Ovary (tissue), 9 donors: ENCODE measurements around the gene SEPTIN3. TPM values are rescaled to one million over a fixed set of nuclear protein-coding genes. Genes with fewer than 3 reads are reported as not detected.

Experiments used
- DNase-seq, 5 donors: peaks; one replicate each; pipeline ENCODE4 v3.0.0-alpha.2; 2019 to 2020
- H3K27ac ChIP-seq, 2 donors: fragments of 200-600 bp; one replicate each; pipeline versions ENCODE4 v1.5.1 to v1.8.0; 2019 to 2022
- H3K27me3 ChIP-seq: fragments of 200-600 bp; one replicate; pipeline ENCODE4 v1.8.0; 2022
- H3K36me3 ChIP-seq: fragments of 200-600 bp; sonication (generic); one replicate; pipeline ENCODE4 v1.5.1; 2019
- H3K4me1 ChIP-seq: one replicate; pipeline ENCODE4 v1.8.1; 2013; ENCODE audit warnings: mild to moderate bottlenecking, moderate library complexity; ENCODE audit not compliant: insufficient read depth
- H3K4me3 ChIP-seq: fragments of 200-600 bp; sonication (generic); one replicate; pipeline ENCODE4 v1.5.1; 2017
- H3K9me3 ChIP-seq, 2 donors: fragments of 200-600 bp in 1 of 2; sonication (generic) in 1 of 2; one replicate each; pipeline versions ENCODE4 v1.5.1 to v1.8.1; 2013 to 2019; ENCODE audit warnings: mild to moderate bottlenecking in 1 of 2, moderate library complexity in 1 of 2
- CTCF ChIP-seq, 3 donors: fragments of 450-650 bp in 2 of 3; fragments of 200-600 bp in 1 of 3; IDR thresholded peaks; one replicate each; pipeline versions ENCODE4 v1.5.1 to v1.8.0; 2016 to 2022; ENCODE audit warnings: antibody characterized with exemption in 3 of 3, mild to moderate bottlenecking in 1 of 3
- EP300 ChIP-seq: sonication (generic); formaldehyde crosslinking; IDR thresholded peaks from one replicate; pipeline ENCODE4 v1.6.1; 2017; ENCODE audit warnings: antibody characterized with exemption
- POLR2A ChIP-seq: fragments of 450-650 bp; IDR thresholded peaks from one replicate; pipeline ENCODE4 v1.6.1; 2017; ENCODE audit warnings: antibody characterized with exemption, mild to moderate bottlenecking, moderate library complexity
- WGBS, 3 donors: extraction: QIAGEN DNeasy Blood & Tissue Kit in 1 of 3; methylation state at CpG; one replicate each; pipeline versions ENCODE4 v1.1.5 to v1.1.7; 2013 to 2017; 5-methylcytosine and 5-hydroxymethylcytosine counted together
- intact Hi-C, 4 donors: fragments of 100-400 bp; cut with DNase I; formaldehyde crosslinking; loops; one replicate each; pipeline versions ENCODE4 v1.11.0 to v1.15.1; 2022 to 2023
- polyA plus RNA-seq, 2 donors: library from polyadenylated mRNA; stranded (reverse); fragments of 200-250 nt in 1 of 2; fragments of 350-450 nt in 1 of 2; fragmentation: Illumina TruSeq in 1 of 2; extraction: RNeasy Lipid Tissue Mini Kit (QIAGEN cat#74804) in 1 of 2; gene quantifications; one replicate each; pipeline ENCODE4 v1.2.3, GENCODE V29; 2013 to 2014
- total RNA-seq, 7 donors: library from RNA; depleted of rRNA in 2 of 7; stranded (reverse); fragments of >200 nt in 2 of 7; fragmentation: NEBNext Ultra II Directional in 3 of 7; extraction: Animal tissue kit (Norgen Biotek cat#: 25700) in 3 of 7; gene quantifications; one replicate each; pipeline versions ENCODE4 v1.1.0 to v1.2.4, GENCODE V29; 2016 to 2023
- donor health status: DM: no; HTN: no; CAD: no; lungs with moderate emphysema.
- donor health status: DM: no; HTN: no; CAD: no.
- donor health status: Bipolar disorder and iron deficiency.
- donor health status: DM: yes; HTN: yes; CAD: no.
- donor health status: DM: no; HTN: no; CAD: no.
- donor health status: DM: yes; HTN: yes; CAD: no.

The SEPTIN3 gene
- total and polyA plus RNA-seq, 9 donors = 0.11 to 1.4 (median 0.23) TPM; not detected in 1

GRCh38 chr22:41940832-41941765 is 28.1 kb upstream of the SEPTIN3 start:
- Histone ChIP-seq H3K27me3 (no peaks in the 10 kb centered on the region), H3K4me3 (no peak overlapping the region), H3K9me3 (no peaks in the 10 kb centered on the region), H3K27ac (no peak overlapping the region), H3K36me3 (no peaks in the 10 kb centered on the region), H3K4me1 (peaks cover 3% of the 10 kb centered on the region)
- intact Hi-C loops = loop anchor here (2.0 to 10.0 kb wide), 4 partner anchors 116 to 244 kb away; partner anchors contain the start of gene MEI1 (in 2 of the 4)
- WGBS, 3 donors = 50 to 58% (median 55%) methylated on average over 13 of the region's 13 CpGs
- TF ChIP-seq CTCF (IDR thresholded peaks at IDR 0.05) (peak; percentile 77 to 95 (median 92)), EP300 (no peak)
- peak; percentile 78 to 89 (median 87) for DNase-seq

GRCh38 chr22:41943661-41944209 is 25.5 kb upstream of the SEPTIN3 start:
- WGBS, 3 donors = 77 to 83% (median 81%) methylated on average over 9 of the region's 9 CpGs
- no peak for DNase-seq
- intact Hi-C loops = loop anchor here in 3 of 4 donors (5.0 to 10.0 kb wide), 3 partner anchors 119 to 246 kb away; partner anchors contain the start of gene MEI1 (in 2 of the 3)

GRCh38 chr22:41946629-41947423 is 22.4 kb upstream of the SEPTIN3 start, which contains the start of gene CENPM:
Gene CENPM (minus strand): TSS chr22:41947152. CDS start chr22:41947076, 76 bp downstream.
- 1 to 2% (median 2%) methylated on average over 50 to 56 of the region's 56 CpGs for WGBS, 3 donors

More at GRCh38 chr22:41943661-41944209, 25.5 kb upstream of the SEPTIN3 start:
- no peaks in the 10 kb centered on the region for H3K27me3 ChIP-seq
- H3K9me3 ChIP-seq = no peaks in the 10 kb centered on the region
- TF ChIP-seq POLR2A (no peak), CTCF (IDR thresholded peaks at IDR 0.05) (no peak), EP300 (no peak)
- no peak overlapping the region for H3K27ac ChIP-seq
- peaks cover 4% of the 10 kb centered on the region for H3K4me1 ChIP-seq
- no peaks in the 10 kb centered on the region for H3K36me3 ChIP-seq
- H3K4me3 ChIP-seq = no peak overlapping the region

More at GRCh38 chr22:41946629-41947423, 22.4 kb upstream of the SEPTIN3 start, which contains the start of gene CENPM:
- Histone ChIP-seq H3K27ac (no peak within 1 kb of the TSS), H3K9me3 (no peaks in the 10 kb centered on the region), H3K4me1 (peaks cover 4% of the 10 kb centered on the region), H3K36me3 (no peaks in the 10 kb centered on the region), H3K4me3 (peak within 1 kb of the TSS; percentile 76), H3K27me3 (no peaks in the 10 kb centered on the region)
- TF ChIP-seq EP300 (no peak), POLR2A (no peak), CTCF (IDR thresholded peaks at IDR 0.05) (no peak)
- intact Hi-C loops = loop anchor here in 2 of 4 donors (10.0 kb wide), 1 partner anchor 122 kb away; no protein-coding TSS in a partner anchor
- peak; percentile 84 to 93 (median 89) for DNase-seq
